ENCODE measurements around the gene CNOT3. TPM values are rescaled to one million over a fixed set of nuclear protein-coding genes. Genes with fewer than 3 reads are reported as not detected.

The CNOT3 gene
- total RNA-seq, 1 donor from 2014 or later, result 70.6 TPM

DNA sequence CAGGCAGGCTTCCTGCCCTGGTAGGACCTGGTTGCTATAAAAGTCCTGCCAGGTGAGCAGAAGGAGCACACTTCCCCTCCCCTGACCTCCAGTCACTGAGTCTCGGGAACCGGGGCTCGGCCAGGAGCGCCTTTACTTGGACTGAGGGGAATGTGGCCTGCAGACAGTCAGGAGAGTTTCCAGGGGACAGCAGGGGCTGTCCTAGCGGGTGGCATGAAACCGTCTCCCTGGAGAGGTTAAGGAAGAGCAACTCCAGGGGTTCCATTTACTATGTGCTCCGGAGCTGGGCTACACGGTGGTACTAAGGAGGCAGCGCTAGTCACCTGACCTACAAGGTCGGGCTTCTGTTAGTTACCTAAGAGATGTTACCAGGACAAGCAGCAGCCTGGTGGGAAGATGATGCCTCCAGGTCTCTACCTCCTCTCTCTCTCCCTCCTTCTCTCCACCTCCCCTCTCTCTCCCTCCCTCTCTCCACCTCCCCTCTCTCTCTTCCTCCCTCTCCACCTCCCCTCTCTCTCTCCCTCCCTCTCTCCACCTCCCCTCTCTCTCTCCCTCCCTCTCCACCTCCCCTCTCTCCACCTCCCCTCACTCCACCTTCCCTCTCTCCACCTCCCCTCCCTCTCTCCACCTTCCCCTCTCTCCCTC lies 4.1 kb upstream of the CNOT3 start:
- DNase-seq (ENCODE audit: low spot score in 2 of 2, unreplicated experiment in 2 of 2), result peak in 1 of 2 experiments; percentile 49
- Mint-ChIP-seq H3K36me3 (peaks cover 11% of the 10 kb centered on the region), H3K9me3 (no peaks in the 10 kb centered on the region)

GRCh38 chr19:54133957-54134590 lies 3.5 kb upstream of the CNOT3 start:
- no peak overlapping the region for H3K27ac Mint-ChIP-seq
- H3K4me1 Mint-ChIP-seq, result peaks cover 15% of the 10 kb centered on the region
- H3K4me3 Mint-ChIP-seq, result no peak overlapping the region
- TF ChIP-seq CTCF (IDR thresholded peaks at IDR 0.05; ENCODE audit: unreplicated experiment), result no peak
- no peak for DNase-seq (ENCODE audit: low spot score in 2 of 2, unreplicated experiment in 2 of 2)
- H3K27me3 Mint-ChIP-seq (ENCODE audit: low read depth), result peaks cover 8% of the 10 kb centered on the region
- H3K9me3 Mint-ChIP-seq, result no peaks in the 10 kb centered on the region
- H3K36me3 Mint-ChIP-seq, result peaks cover 11% of the 10 kb centered on the region

More for the DNA sequence above, 4.1 kb upstream of the CNOT3 start:
- Mint-ChIP-seq H3K4me3 (no peak overlapping the region), H3K27me3 (ENCODE audit: low read depth) (peaks cover 8% of the 10 kb centered on the region), H3K4me1 (peaks cover 9% of the 10 kb centered on the region), H3K27ac (no peak overlapping the region)
- TF ChIP-seq CTCF (IDR thresholded peaks at IDR 0.05; ENCODE audit: unreplicated experiment), result no peak

DNA sequence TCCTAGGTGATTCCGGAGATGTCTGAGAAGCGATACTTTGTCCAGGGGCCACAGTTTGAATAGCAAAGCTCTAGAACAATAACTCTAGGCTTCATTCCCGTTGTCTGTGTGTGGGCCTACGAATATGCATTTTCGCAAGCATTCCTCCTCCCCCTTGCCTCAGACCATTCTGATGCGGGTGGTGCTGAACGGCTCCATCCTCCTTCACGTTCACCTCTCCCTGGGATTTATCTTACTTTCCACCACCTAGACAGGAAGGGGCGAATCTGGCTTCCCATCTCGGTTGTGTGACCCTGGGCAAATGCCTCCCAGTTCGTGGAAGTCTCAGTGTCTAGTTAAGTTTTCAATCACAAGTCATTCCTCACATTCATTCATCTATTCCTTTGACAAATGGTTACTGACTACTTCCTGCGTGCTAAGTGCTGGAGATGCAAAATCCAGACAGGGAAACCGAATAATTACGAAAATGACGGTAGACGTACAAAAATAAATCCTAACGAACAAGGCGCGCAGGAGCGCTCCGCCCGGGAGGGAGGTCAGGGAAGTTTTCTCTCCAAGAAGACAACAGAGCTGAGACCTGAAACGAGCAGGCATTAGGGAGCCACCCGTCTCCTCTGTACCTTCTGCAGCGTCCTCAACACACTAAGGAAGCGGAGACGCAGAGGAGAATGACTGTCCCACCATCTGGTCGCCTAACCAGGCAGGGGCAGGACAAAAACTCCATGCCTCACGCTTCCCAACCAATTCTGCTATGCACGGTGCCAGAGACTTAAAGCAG lies 1.3 kb upstream of the CNOT3 start:
- peak overlapping the region; percentile 97 for H3K27ac Mint-ChIP-seq
- DNase-seq (ENCODE audit: low spot score in 2 of 2, unreplicated experiment in 2 of 2), result no peak
- peak overlapping the region; percentile 90 for H3K4me3 Mint-ChIP-seq
- no peaks in the 10 kb centered on the region for H3K9me3 Mint-ChIP-seq
- no peak for TF ChIP-seq CTCF (IDR thresholded peaks at IDR 0.05; ENCODE audit: unreplicated experiment)
- peaks cover 8% of the 10 kb centered on the region for H3K27me3 Mint-ChIP-seq (ENCODE audit: low read depth)
- H3K4me1 Mint-ChIP-seq, result peaks cover 23% of the 10 kb centered on the region
- H3K36me3 Mint-ChIP-seq, result peaks cover 6% of the 10 kb centered on the region

- Mint-ChIP-seq H3K4me1 (peaks cover 23% of the 10 kb centered on the region), H3K9me3 (no peaks in the 10 kb centered on the region), H3K4me3 (peak overlapping the region; percentile 90), H3K36me3 (no peaks in the 10 kb centered on the region), H3K27me3 (ENCODE audit: low read depth) (peaks cover 8% of the 10 kb centered on the region), H3K27ac (peak overlapping the region; percentile 97)
- TF ChIP-seq CTCF (IDR thresholded peaks at IDR 0.05; ENCODE audit: unreplicated experiment), result no peak
- DNase-seq (ENCODE audit: low spot score in 2 of 2, unreplicated experiment in 2 of 2), result peak; percentile 99 to 100
Measured at GRCh38 chr19:54136864-54137698, 481 bp upstream of the CNOT3 start.
